GM18907 (cell line): ENCODE results near the gene AIF1L.

Source experiments
- ATAC-seq: cut with Tn5 transposase; IDR thresholded peaks from one replicate; pipeline ENCODE4 v1.9.1; 2021; ENCODE audit warnings: mild to moderate bottlenecking, moderate library complexity; ENCODE audit not compliant: unreplicated experiment

Gene AIF1L

GRCh38 chr9:131096269-131097125, at the start of gene AIF1L:
Gene AIF1L, plus strand, starts transcription at chr9:131096531. Its CDS starts 99 bp downstream, at chr9:131096630.
- ATAC-seq, result no peak

- peak; percentile 67 for ATAC-seq
Observed at GRCh38 chr9:131046581-131047202, 49.6 kb upstream of the AIF1L start.

GRCh38 chr9:131048332-131048731, 48.0 kb upstream of the AIF1L start:
- no peak for ATAC-seq

- no peak for ATAC-seq
Observed at GRCh38 chr9:131048820-131049219, 47.5 kb upstream of the AIF1L start.

- no peak for ATAC-seq
Observed at GRCh38 chr9:131049829-131050715, 46.3 kb upstream of the AIF1L start.

GRCh38 chr9:131050831-131051230, 45.5 kb upstream of the AIF1L start:
- ATAC-seq, result no peak

- no peak for ATAC-seq
Observed at GRCh38 chr9:131051592-131052517, 44.5 kb upstream of the AIF1L start.

GRCh38 chr9:131053896-131054295, 42.4 kb upstream of the AIF1L start:
- no peak for ATAC-seq

GRCh38 chr9:131056781-131057506, 39.4 kb upstream of the AIF1L start:
- no peak for ATAC-seq

GRCh38 chr9:131060900-131061630, 35.3 kb upstream of the AIF1L start:
- ATAC-seq, result no peak

- no peak for ATAC-seq
Observed at GRCh38 chr9:131062969-131063368, 33.4 kb upstream of the AIF1L start.

- ATAC-seq, result no peak
Observed at GRCh38 chr9:131065599-131065998, 30.7 kb upstream of the AIF1L start.

GRCh38 chr9:131067625-131068024, 28.7 kb upstream of the AIF1L start:
- no peak for ATAC-seq

GRCh38 chr9:131068076-131068816, 28.1 kb upstream of the AIF1L start:
- ATAC-seq, result no peak

GRCh38 chr9:131069699-131070098, 26.6 kb upstream of the AIF1L start:
- ATAC-seq, result no peak

GRCh38 chr9:131072107-131072870, 24.0 kb upstream of the AIF1L start:
- no peak for ATAC-seq

- no peak for ATAC-seq
Observed at GRCh38 chr9:131072871-131073237, 23.5 kb upstream of the AIF1L start.
